NOMO-1 (cell line): Measurements from ENCODE around the gene SLC8A3.

ENCODE experiments used
- DNase-seq, 2 experiments: peaks; one replicate each; lab custom pipeline; 2025; ENCODE audit not compliant: unreplicated experiment in 2 of 2; lab: John Stamatoyannopoulos, UW

SLC8A3 gene

GRCh38 chr14:70005281-70005805 is 183.4 kb downstream of the SLC8A3 start:
- DNase-seq, result no peak

- no peak for DNase-seq
Observed at GRCh38 chr14:70004791-70005190, 184.0 kb downstream of the SLC8A3 start.

GRCh38 chr14:70002589-70003346 is 186.0 kb downstream of the SLC8A3 start:
- no peak for DNase-seq

- DNase-seq, result no peak
Observed at GRCh38 chr14:70000601-70001000, 188.2 kb downstream of the SLC8A3 start.

- DNase-seq, result no peak
Observed at GRCh38 chr14:69999261-69999674, 189.5 kb downstream of the SLC8A3 start.

- DNase-seq, result no peak
Observed at GRCh38 chr14:69997849-69998248, 190.9 kb downstream of the SLC8A3 start.

GRCh38 chr14:69996216-69996615 is 192.5 kb downstream of the SLC8A3 start:
- DNase-seq, result no peak
